ENCODE data around the gene HS3ST1.

GRCh38 chr4:11440481-11441193, 11.9 kb upstream of the HS3ST1 start:
- TF ChIP-seq CTCF (IDR thresholded peaks at IDR 0.05) (no peak), POLR2A (IDR thresholded peaks at IDR 0.05) (no peak)

Measured in lower leg skin (tissue), 3 donors.